Stimulated activated CD4-positive, alpha-beta T cell treated with anti-CD3 and anti-CD28 coated beads, TNF-alpha, amount 100 ng/mL, for 24 hours (primary cell): ENCODE measurements around the gene KLHL29.

Source experiments
- DNase-seq, 3 experiments: peaks; one replicate each; pipeline ENCODE4 v3.0.0-alpha.2; 2020; ENCODE audit warnings: low read depth in 3 of 3

Gene KLHL29

DNA sequence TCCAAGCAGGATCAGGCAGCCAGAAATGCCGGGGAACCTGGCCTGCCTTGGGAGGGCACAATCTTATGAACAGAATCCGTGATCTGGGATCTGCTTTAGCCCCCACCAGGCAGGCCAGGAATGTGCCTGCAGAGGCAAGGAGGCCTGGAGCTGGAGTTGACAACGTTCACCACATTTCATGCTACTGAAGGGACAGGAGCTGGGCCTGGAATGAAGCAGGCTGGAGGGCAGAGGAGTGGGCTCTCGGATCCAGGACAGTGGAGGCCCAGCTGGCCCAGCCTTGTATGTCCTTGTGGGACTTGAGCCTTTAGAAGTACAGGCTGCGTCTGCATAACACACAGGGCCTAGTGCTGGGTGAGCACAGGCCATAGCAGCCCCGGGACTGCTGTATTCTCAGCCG, 91.8 kb downstream of the KLHL29 start:
- no peak for DNase-seq

DNA sequence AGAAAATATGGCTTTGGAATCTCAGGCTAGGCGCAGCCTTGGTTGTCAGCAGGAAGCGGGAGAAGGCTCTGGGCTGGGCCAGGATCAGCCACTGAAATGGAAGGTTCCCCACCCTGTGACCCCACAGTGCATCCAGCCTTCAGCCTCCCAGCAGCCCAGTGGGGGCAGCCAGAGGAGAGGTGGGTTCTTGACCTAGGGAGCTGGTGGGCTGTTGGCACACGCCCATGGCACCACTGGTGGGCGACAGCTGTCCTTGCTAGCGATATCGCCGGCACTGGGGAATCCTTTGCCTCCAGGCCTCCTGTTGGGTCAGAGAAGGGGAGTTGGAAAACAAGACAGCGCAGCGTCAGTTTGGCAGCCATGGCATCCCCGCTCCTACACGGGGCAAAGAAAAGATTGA, 92.4 kb downstream of the KLHL29 start:
- DNase-seq = no peak

GRCh38 chr2:23478087-23478932, 93.3 kb downstream of the KLHL29 start:
- DNase-seq = no peak

- no peak for DNase-seq
Measured at GRCh38 chr2:23478933-23479683, 94.1 kb downstream of the KLHL29 start.

DNA sequence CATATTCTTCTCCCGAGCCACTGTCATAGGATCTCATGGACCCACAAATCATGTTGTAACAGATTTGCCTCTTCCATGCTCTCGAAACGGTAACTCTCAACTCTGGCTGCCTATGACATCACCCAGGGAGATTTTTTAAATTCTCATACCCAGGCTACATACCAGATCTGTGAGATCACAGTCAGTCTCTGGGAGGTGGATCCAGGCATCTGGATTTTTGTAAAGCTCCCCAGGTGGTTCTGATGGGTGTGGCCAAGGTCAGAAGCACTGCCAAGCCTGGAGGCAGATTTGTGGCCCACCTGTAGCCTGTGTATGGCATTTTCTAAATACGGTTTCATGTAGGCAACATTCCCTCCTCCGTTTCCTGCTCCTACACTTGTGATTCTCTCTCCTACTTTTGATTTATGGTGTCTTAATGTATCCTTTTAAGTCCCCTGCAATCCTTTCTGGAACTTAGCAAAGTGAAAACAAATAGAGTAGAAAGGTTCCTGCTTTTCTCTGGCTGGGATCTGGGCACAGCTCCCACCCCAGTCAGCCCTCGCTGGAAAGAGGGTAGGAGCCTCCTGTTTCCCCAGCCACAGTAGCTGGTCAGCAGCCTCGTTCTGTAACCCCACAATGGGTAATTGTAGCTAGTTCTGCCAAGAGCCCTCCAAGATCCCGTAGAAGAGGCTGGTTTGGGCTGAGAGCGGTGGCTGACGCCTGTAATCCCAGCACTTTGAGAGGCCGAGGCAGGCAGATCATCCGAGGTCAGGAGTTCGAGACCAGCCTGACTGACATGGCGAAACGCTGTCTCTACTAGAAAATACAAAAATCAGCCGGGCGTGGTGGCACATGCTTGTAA, 96.2 kb downstream of the KLHL29 start:
- no peak for DNase-seq

- DNase-seq = no peak
Measured at GRCh38 chr2:23482188-23482587, 97.2 kb downstream of the KLHL29 start.

- no peak for DNase-seq
Measured at GRCh38 chr2:23482607-23483006, 97.6 kb downstream of the KLHL29 start.

DNA sequence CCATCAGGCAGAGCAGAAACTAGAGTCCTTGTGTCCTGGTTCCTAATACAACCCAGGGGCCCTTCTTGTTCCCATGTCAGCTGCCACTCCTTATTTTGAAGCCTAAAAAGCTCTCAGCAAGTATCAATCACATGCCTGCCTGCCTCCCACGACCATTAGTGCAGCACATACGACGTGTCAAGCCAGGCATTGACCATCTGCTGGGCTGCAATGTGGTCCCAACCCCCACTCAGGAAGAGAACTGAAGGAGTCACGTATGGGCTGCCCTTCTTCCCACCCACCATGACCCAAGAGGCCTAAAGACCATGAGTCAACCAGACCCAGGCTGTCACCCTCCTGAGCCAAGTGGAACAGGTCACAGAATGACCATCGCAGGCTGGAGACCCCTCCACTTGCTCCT, 98.8 kb downstream of the KLHL29 start:
- DNase-seq = no peak

DNA sequence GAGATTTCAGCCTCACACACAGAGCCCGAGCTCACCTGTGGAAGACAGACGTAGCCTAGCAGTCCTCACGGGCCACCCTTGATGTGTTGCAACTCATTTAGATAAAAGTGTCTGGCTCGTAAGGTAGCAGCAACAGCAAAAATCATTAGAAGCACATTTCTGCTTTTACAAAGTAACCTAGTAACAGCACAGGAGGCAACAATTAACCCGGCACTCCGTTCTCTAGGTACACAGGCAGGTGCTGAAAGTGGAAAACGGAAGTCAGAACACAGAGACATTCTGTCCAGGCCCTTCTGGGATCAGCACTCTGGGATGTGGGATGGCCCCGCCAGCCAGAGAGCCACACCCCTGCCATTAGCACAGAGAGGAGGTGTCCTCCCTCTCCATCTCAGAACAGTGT, 99.3 kb downstream of the KLHL29 start:
- DNase-seq = no peak

- no peak for DNase-seq
Measured at GRCh38 chr2:23484767-23485166, 99.8 kb downstream of the KLHL29 start.

DNA sequence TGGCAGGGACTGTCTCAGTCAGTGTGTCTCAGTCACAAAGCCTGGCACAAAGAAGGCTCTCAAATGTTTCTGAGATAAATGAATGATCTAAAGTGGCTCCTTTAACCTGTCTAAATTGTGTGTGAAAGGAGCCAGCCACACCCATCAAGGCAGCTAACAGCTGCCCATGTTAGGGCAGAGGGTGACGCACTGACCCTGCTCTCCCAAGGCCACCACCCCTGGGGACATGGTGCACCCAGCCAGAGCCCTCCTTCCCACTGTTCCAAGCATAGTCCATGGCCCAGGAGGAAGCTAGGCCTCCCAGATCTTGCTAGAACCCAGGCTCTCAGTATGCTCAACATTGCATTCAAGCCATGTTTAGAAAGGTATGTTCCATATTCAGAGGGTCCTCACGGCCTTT, 100.3 kb downstream of the KLHL29 start:
- no peak for DNase-seq

- DNase-seq = no peak
Measured at GRCh38 chr2:23485841-23486683, 101.1 kb downstream of the KLHL29 start.

DNA sequence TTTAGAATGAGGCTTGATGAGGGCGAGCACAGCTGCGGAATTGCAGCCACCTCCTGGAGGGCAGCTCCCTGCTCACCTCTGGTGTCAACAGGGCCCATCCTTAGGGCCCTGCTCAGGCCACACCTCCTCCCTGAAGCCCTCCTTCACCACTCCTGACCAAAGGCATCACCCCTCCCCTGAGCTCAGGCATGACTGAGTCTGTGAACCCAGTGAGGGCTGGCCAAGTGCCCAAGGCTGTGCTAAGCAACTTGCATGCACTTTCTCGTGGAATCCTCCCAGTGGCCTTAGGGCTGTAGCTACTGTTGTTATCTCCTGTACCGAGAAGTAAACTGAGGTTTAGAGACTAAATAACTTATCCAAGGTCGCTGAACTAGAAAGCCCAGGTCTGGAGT, 101.7 kb downstream of the KLHL29 start:
- no peak for DNase-seq

- DNase-seq = peak in 1 of 3 experiments; percentile 8
Measured at GRCh38 chr2:23487735-23488492, 102.9 kb downstream of the KLHL29 start.

DNA sequence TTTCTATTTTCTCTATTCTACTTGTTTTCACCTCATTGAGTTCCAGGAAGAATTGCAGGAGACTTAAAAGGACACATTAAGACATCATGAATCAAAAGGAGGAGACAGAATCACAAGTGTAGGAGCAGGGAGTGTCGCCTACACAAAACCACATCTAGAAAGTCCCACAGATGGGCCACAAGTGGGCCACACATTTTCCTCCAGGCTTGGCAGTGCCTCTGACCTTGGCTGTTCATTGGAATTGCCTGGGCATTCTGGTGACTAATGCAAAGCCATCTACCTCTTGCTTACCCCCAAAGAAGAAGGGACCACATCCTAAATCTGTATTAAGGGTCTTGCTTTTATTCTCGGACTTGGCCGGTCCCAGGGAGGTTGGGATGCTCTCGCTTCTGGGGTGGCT, 103.6 kb downstream of the KLHL29 start:
- DNase-seq = no peak

GRCh38 chr2:23489471-23490322, 104.7 kb downstream of the KLHL29 start:
- DNase-seq = peak in 1 of 3 experiments; percentile 43

DNA sequence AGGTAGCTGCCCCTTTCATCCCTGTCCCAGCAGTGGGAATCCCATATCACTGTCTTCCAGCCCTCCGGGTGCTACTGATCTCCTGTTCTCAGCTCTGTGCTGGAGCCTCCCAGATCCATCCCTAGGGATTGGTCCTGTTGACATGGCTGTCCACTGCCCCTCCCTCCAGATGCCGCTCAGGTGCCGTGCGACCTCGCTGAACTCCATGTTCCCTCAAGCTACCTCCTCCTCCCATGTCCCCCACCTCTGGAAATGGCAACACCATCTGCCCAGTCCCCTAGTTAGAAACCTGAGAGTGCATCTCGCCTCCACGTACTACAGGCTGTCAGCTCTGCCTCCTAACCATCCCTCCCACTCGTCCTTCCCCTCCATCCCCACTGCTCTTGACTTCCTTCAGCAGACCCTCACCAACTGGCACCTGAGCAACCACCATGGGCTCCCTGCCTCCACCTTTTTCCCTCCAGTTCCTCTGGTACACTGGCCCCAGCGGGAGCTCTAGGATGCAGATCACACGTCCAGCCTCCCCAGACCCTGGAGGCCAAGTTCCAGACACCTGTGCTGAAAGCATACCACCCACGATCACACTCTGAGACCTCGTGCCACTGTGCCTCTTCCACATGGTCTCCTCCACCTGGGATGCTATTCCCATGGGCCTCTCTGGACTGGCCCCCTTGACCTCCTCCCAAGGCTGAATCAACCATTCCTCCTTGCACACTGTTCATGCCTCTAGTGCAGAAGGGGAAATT, 106.8 kb downstream of the KLHL29 start:
- no peak for DNase-seq

DNA sequence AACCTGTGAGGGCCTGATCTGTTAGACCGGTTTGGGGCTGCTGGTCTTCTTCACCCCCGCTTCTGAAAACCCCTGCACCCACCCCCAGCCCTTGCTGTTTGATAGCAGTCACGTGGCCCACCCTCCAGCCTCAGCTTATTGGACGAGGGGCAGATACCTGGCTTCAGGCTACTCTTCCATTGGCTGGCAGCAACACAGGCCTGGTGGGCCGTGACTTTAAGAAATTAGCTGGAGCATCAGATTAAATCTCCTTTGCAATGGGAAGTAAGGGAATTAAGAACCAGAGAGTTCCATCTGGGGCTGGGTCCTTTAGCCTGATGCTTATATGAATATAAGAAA, 107.3 kb downstream of the KLHL29 start:
- DNase-seq = no peak

- DNase-seq = no peak
Measured at GRCh38 chr2:23492921-23493320, 107.9 kb downstream of the KLHL29 start.
